ENCODE data around the gene SELENOP. TPM values are rescaled to one million over a fixed set of nuclear protein-coding genes. Genes with fewer than 3 reads are reported as not detected.

Gene SELENOP
- total RNA-seq, 1 donor from 2014 or later = 65.5 TPM

GRCh38 chr5:42842921-42843641 lies 31.4 kb upstream of the SELENOP start:
- peaks cover 5% of the 10 kb centered on the region for H3K4me1 Mint-ChIP-seq (ENCODE audit: unreplicated experiment)
- H3K4me3 Mint-ChIP-seq = no peak overlapping the region
- no peaks in the 10 kb centered on the region for H3K9me3 Mint-ChIP-seq
- H3K27me3 Mint-ChIP-seq = no peaks in the 10 kb centered on the region
- no peak for TF ChIP-seq CTCF (conservative IDR thresholded peaks at IDR 0.05)
- no peaks in the 10 kb centered on the region for H3K36me3 Mint-ChIP-seq
- H3K27ac Mint-ChIP-seq = no peak overlapping the region
- DNase-seq (ENCODE audit: extremely low spot score, unreplicated experiment) = no peak

GRCh38 chr5:42840842-42841567 lies 29.3 kb upstream of the SELENOP start:
- Mint-ChIP-seq H3K36me3 (no peaks in the 10 kb centered on the region), H3K9me3 (no peaks in the 10 kb centered on the region), H3K27ac (no peak overlapping the region), H3K4me3 (no peak overlapping the region), H3K4me1 (ENCODE audit: unreplicated experiment) (peaks cover 5% of the 10 kb centered on the region), H3K27me3 (no peaks in the 10 kb centered on the region)
- DNase-seq (ENCODE audit: extremely low spot score, unreplicated experiment) = no peak
- no peak for TF ChIP-seq CTCF (conservative IDR thresholded peaks at IDR 0.05)

GRCh38 chr5:42840269-42840668 lies 28.6 kb upstream of the SELENOP start:
- no peaks in the 10 kb centered on the region for H3K36me3 Mint-ChIP-seq
- no peak overlapping the region for H3K4me3 Mint-ChIP-seq
- no peak for DNase-seq (ENCODE audit: extremely low spot score, unreplicated experiment)
- TF ChIP-seq CTCF (conservative IDR thresholded peaks at IDR 0.05) = no peak
- no peak overlapping the region for H3K27ac Mint-ChIP-seq
- H3K27me3 Mint-ChIP-seq = no peaks in the 10 kb centered on the region
- no peaks in the 10 kb centered on the region for H3K9me3 Mint-ChIP-seq
- peaks cover 5% of the 10 kb centered on the region for H3K4me1 Mint-ChIP-seq (ENCODE audit: unreplicated experiment)

- no peak for DNase-seq (ENCODE audit: extremely low spot score, unreplicated experiment)
- no peaks in the 10 kb centered on the region for H3K27me3 Mint-ChIP-seq
- TF ChIP-seq CTCF (conservative IDR thresholded peaks at IDR 0.05) = no peak
- peaks cover 8% of the 10 kb centered on the region for H3K9me3 Mint-ChIP-seq
- no peak overlapping the region for H3K27ac Mint-ChIP-seq
- H3K4me3 Mint-ChIP-seq = no peak overlapping the region
- peaks cover 5% of the 10 kb centered on the region for H3K4me1 Mint-ChIP-seq (ENCODE audit: unreplicated experiment)
- H3K36me3 Mint-ChIP-seq = no peaks in the 10 kb centered on the region
These were observed 27.5 kb upstream of the SELENOP start for GRCh38 chr5:42839196-42839595.

- Mint-ChIP-seq H3K36me3 (no peaks in the 10 kb centered on the region), H3K27me3 (no peaks in the 10 kb centered on the region), H3K4me1 (ENCODE audit: unreplicated experiment) (peaks cover 5% of the 10 kb centered on the region), H3K4me3 (no peak overlapping the region), H3K27ac (no peak overlapping the region), H3K9me3 (peaks cover 13% of the 10 kb centered on the region)
- no peak for DNase-seq (ENCODE audit: extremely low spot score, unreplicated experiment)
- no peak for TF ChIP-seq CTCF (conservative IDR thresholded peaks at IDR 0.05)
These were observed 25.9 kb upstream of the SELENOP start for GRCh38 chr5:42837601-42838000.

Data from type B pancreatic cell (in vitro differentiated cells).